Neural progenitor cell (in vitro differentiated cells): Measurements from ENCODE around the gene GPRIN3.

Source experiments
- EZH2 ChIP-seq: fragments of 200-600 bp; sonication (generic); IDR thresholded peaks from 2 replicates; pipeline ENCODE4 v1.6.1; 2017; ENCODE audit warnings: antibody characterized with exemption, mild to moderate bottlenecking, moderate library complexity
- EZH2phosphoT487 ChIP-seq: fragments of 200-600 bp; sonication (generic); IDR thresholded peaks from 2 replicates; pipeline ENCODE4 v1.6.1; 2017; ENCODE audit warnings: antibody characterized with exemption
- TF ChIP-seq, protein P1 (sequence below): fragments of 200-600 bp; sonication (generic); IDR thresholded peaks from 2 replicates; pipeline ENCODE4 v1.5.1; 2017; ENCODE audit warnings: antibody characterized with exemption, mild to moderate bottlenecking

DNA sequence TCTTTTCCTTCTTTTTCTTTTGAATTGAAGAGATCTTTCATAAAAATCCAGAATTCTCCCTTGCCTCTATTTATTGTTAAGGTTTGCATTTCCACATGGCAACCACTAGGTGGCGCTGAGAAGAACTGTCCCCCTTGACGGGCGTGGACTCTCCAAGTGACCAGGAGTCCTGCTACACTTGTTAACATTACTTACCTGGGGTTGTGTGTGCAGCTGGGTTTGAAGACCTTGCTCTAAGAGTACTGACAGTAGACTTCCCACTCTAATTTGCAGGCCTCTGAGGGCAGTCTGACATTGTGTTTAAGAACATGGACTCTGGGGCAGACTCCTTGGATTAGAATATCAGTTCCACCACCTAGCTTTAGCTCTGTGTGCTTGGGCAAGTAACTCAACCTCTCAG is 52.8 kb downstream of the GPRIN3 start:
- TF ChIP-seq, protein P1, sequence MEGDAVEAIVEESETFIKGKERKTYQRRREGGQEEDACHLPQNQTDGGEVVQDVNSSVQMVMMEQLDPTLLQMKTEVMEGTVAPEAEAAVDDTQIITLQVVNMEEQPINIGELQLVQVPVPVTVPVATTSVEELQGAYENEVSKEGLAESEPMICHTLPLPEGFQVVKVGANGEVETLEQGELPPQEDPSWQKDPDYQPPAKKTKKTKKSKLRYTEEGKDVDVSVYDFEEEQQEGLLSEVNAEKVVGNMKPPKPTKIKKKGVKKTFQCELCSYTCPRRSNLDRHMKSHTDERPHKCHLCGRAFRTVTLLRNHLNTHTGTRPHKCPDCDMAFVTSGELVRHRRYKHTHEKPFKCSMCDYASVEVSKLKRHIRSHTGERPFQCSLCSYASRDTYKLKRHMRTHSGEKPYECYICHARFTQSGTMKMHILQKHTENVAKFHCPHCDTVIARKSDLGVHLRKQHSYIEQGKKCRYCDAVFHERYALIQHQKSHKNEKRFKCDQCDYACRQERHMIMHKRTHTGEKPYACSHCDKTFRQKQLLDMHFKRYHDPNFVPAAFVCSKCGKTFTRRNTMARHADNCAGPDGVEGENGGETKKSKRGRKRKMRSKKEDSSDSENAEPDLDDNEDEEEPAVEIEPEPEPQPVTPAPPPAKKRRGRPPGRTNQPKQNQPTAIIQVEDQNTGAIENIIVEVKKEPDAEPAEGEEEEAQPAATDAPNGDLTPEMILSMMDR = peak; percentile 84
- TF ChIP-seq EZH2phosphoT487 = no peak
- TF ChIP-seq EZH2 = no peak
